Stimulated activated CD8-positive, alpha-beta memory T cell treated with anti-CD3 and anti-CD28 coated beads, Interleukin-4, amount 100 ng/mL, for 48 hours (primary cell): ENCODE data around the gene SGPL1.

Experiments
- DNase-seq: peaks from one replicate; pipeline ENCODE4 v3.0.0-alpha.2; 2020

The SGPL1 gene

DNA sequence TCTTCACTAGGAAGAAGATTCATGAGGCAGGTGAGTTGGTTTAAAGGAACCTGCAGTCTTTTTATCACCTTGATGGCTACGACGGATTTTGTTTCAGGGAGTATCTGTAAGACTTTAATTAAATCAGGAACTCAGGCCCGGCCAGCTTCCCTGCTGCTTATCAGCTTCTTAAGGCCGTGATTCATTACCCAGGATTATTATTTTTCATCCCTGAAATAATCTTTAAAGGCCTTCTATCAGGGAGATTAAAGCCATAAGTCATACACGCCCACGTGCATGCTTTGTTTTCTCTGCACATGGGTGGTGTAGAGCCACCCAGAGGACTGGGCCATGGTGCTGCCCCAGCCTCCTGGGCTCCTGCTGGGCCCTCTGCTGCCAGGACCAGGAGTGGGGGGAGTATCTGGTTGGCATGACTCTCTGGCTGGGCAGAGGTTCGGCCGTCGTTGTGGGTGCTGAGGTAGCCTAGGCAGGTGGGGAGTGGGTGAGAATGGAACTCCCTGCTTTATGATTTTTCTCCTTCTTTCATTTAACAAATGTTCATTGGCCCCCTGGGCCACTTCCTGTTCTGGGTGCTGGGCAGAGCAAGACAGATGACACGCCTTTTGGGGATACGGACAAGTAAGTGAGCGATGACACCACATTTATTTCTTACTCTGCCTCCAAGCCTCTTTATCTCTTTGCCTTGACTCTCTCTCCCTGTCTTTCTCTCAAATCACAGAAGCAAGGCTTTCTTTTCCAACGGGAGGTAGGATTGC lies 111.6 kb downstream of the SGPL1 start:
- no peak for DNase-seq

DNA sequence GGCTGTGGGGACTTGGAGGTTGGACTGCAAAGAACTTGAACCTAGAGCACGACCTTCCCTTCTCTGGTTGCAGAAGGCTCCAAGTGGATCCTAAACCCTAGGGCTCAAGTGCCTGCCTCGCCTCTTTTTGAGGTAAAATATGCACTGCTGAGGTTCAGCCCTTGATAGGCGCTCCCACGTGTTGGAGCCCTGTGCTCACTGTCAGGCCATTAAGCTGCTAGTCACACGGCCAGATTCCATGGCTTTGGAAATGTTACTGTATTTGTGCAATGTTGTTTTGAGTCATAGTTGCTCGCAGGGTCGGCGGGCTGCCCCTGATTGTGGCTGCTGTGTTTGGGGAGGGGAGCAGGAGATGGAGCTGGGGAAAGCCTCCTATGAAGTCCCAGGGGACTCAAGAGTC lies 112.4 kb downstream of the SGPL1 start:
- no peak for DNase-seq

DNA sequence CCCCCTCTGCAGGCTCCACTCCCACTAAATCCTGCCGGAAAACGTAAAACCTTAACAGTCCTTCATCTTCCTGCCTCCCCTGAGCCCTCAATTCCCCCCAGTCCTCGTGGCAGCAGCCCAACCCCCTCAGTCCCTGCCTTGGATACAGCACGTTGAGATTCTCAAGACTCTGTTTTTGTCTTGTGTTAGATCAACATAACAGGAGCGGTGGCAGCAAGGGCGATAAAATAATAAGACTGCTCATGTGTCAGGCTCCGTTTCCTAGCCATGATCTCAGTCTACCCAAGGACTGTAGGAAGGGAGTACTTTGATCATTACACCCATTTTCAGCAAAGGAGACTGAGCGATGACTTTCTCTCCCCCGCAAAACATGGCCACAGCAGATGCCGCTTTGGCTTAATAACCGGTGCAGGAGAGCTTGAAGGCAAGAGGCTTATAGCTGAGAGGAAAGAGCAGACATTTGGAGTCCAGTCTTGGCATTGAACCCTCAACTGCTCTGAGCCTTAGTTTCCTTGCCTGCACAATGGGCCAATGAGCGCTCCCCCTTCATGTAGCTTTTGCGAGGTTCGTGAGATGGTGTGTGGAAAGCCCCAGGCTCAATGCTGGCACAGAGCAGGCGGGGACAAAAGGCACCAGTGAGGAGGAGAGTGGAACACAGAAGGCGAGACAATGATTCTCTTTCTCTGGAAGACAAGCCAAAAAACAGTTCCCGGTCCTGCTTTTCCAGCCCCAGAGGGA lies 114.7 kb downstream of the SGPL1 start:
- no peak for DNase-seq
